Measurements from ENCODE around the gene TLCD4. TPM values are rescaled to one million over a fixed set of nuclear protein-coding genes. Genes with fewer than 3 reads are reported as not detected.
"Not testable (repeated sequence)": the region's sequence is repeated elsewhere in the genome, so short reads cannot be mapped to it uniquely, and the experiment has no call there.

TLCD4 gene
- total RNA-seq, 2 experiments from 2014 or later = 0.19 to 0.25 TPM

GRCh38 chr1:95146637-95147036 is 29.5 kb downstream of the TLCD4 start:
- DNase-seq = no peak
- intact Hi-C loops (cut with DNase I, micrococcal nuclease) = no loop called here

DNA sequence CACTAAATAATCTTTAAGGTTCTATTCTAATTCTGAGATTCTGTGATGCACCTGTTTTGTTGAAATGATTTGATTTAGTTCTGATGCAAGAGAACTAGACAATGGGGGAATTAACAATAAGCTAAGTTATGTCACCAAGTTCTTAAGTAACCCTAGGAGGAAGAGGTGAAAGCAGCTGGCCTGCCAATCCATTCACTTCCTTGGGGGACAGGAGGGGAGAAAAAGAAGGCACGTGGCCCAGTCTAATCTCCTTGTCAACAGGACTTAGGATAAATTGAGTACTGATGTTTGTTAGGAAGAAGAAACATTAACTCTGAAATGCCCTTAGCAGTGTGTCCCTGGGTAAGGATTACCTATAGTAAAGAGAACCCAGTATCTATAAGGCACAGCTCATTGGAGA is 36.9 kb downstream of the TLCD4 start:
- Mint-ChIP-seq H3K36me3 (ENCODE audit: low read depth) (no peaks in the 10 kb centered on the region), H3K4me3 (no peak overlapping the region), H3K27me3 (peaks cover 4% of the 10 kb centered on the region), H3K9me3 (ENCODE audit: low read depth) (no peaks in the 10 kb centered on the region), H3K27ac (no peak overlapping the region), H3K4me1 (no peaks in the 10 kb centered on the region)
- intact Hi-C loops (cut with DNase I, micrococcal nuclease) = no loop called here
- ATAC-seq (no peak), DNase-seq (no peak)
- CTCF ChIA-PET = no interaction called here
- POLR2A ChIA-PET = no interaction called here

More at GRCh38 chr1:95146637-95147036, 29.5 kb downstream of the TLCD4 start:
- ChIA-PET CTCF (interaction anchor here (0.9 kb wide), 1 partner anchor 62 kb away, joined by 3 read pairs; no protein-coding TSS in a partner anchor), POLR2A (no interaction called here)
- Mint-ChIP-seq H3K36me3 (ENCODE audit: low read depth) (no peaks in the 10 kb centered on the region), H3K27me3 (peaks cover 5% of the 10 kb centered on the region), H3K4me3 (no peak overlapping the region), H3K4me1 (no peaks in the 10 kb centered on the region), H3K27ac (no peak overlapping the region), H3K9me3 (ENCODE audit: low read depth) (no peaks in the 10 kb centered on the region)
- ATAC-seq = no peak

DNA sequence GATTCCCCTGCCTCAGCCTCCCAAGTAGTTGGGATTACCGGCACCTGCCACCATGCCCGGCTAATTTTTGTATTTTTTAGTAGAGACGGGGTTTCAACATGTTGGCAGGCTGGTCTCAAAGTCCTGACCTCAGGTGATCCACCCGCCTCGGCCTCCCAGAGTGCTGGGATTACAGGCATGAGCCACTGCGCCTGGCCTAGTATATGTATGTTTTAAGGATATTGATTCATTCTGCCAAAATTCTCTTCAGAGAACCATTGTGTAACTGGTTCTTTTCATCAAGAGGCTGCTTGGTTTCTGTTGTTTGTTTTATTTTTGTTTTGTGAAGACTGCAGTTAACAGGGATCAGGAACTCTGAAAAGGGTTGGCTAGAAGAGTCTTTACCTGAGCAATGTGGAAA is 48.4 kb downstream of the TLCD4 start:
- intact Hi-C loops (cut with DNase I, micrococcal nuclease); DNase-seq; ATAC-seq; H3K27me3 Mint-ChIP-seq; POLR2A ChIA-PET; H3K27ac Mint-ChIP-seq; H3K36me3 Mint-ChIP-seq (ENCODE audit: low read depth); H3K4me3 Mint-ChIP-seq; H3K4me1 Mint-ChIP-seq; CTCF ChIA-PET: not testable (repeated sequence)
- peaks cover 10% of the 10 kb centered on the region for H3K9me3 Mint-ChIP-seq (ENCODE audit: low read depth)

Other genes starting within 250 kb of the TLCD4 start
- 1 to 10 TPM; 2.5 to 3.1 TPM for gene CNN3, start 190.2 kb upstream of the TLCD4 start, total RNA-seq
- gene ALG14, start 44.4 kb upstream of the TLCD4 start, total RNA-seq = 1 to 10 TPM; 5.3 to 7.3 TPM
- gene RWDD3, start 116.9 kb downstream of the TLCD4 start, total RNA-seq = 10 to 100 TPM; 10.5 to 14.3 TPM

All from activated CD4-positive, alpha-beta T cell treated with anti-CD3 and anti-CD28 coated beads for 36 hours (primary cell).